GM21381 (cell line): ENCODE data around the gene ANKH.
"Not testable (repeated sequence)": the region's sequence is repeated elsewhere in the genome, so short reads cannot be mapped to it uniquely, and the experiment has no call there.

Source experiments
- ATAC-seq: cut with Tn5 transposase; IDR thresholded peaks from one replicate; pipeline ENCODE4 v1.9.1; 2021; ENCODE audit warnings: mild to moderate bottlenecking, moderate library complexity; ENCODE audit not compliant: unreplicated experiment

ANKH gene

GRCh38 chr5:14871214-14872069, at the start of gene ANKH:
Gene ANKH, minus strand, starts transcription at chr5:14871778. Its CDS starts 331 bp downstream, at chr5:14871447.
- ATAC-seq: peak; percentile 86

DNA sequence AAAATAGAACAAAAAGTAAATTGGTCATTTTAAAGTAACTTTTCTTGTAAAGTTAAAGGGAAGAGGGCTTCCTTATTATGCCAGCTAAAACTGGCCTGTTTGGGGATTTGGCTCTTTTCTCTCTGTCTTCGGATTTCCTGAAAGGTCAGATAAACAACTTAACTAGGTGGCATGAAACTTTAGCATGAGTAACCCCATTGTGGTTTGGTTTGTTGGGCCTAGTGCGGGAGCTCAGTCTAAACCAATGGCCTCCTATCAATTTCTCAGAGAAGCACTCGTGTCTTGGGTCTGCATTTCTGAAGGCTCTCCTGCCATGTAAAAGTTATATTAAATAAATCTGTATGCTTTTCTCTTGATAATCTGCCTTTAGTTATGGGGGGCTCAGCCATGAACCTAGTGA, 48.5 kb upstream of the ANKH start:
- no peak for ATAC-seq

- not testable (repeated sequence) for ATAC-seq
These were observed 47.5 kb upstream of the ANKH start for GRCh38 chr5:14919106-14919505.

GRCh38 chr5:14917719-14918118, 46.1 kb upstream of the ANKH start:
- no peak for ATAC-seq

DNA sequence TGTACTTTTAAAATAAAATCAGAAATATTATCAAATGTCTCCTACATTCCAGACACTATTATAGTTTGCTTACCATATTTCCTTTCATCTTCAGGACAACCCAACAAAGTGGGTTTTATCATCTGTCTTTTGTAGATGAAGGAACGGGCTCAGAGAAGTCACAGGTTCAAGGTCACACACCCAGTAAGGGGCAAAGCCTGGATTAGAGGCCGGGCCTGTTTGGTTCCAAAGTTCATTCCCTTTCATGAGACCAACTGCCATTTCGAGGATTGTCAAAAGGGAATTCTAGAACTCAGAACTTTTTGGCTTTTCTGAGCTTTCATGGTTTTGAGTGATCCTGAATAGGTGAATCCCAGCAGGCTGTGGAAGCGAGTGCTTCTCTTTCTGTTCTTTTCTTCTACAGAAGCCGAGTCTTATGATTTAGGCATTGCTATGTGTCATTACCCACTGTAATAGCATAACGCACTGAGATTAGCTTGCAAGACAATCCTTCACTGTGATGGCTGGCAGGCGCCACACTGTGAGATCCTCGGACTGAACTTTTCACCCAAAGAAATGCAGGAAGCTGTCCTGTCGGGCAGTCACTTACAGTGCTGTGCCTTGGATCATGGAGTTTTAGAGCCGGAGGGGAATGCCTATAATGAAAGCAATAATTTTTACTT, 43.8 kb upstream of the ANKH start:
- ATAC-seq: no peak

- no peak for ATAC-seq
These were observed 43.2 kb upstream of the ANKH start for GRCh38 chr5:14914623-14915260.

DNA sequence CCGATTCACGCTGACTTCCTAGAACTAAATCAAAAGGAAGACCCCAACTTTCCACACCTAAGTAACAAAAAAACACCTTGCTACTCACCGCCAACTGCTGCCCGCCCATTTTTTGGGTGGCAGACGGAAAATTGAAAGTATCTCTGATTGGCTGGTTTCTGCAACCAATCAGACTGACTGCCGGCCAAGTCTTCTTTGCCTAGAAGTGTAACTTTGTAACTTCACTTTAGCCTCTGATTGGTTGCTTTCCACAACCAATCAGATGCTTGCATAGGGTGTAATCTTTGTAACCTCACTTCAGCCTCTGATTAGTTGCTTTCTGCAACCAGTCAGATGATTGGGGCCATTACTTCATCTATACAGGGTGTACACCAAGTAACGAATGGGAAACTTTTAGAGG, 42.6 kb upstream of the ANKH start:
- ATAC-seq: no peak

DNA sequence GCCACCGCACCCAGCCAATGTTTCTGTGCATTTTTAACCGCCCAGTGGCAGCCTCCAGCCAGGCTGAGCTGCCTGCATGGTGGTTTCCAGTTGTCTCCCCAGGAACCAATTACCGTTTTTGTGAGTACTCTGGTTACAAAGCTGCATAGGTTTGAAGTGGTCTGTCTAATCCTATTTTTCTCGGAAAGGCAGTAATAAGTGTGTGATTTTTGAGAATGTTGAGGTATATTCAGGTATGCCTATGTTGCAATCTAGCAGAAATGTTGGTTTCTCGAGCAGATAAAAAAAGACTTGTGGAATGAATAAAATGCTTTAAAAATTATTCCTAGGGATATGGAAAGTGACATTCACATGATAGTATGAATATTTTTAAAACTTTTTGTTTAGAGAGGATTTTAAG, 41.5 kb upstream of the ANKH start:
- no peak for ATAC-seq

DNA sequence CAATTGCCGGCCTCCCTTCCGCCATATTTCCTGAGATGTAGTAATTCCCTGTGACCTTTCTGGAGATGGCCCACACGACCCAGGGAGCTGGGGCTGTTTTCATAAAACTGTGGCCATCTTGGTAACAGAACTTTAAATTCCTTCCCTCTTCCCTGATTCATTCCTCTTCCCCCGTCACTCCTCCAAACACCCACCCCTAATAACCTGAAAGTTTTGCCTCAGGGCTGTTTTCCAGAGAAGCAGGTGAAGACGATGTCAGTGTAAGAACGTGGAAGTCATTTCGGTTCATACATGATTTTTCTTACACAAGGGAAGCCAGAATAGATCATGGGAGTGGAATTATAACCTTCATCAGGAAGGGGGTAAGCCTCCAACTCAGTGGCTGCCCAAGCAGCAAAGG, 40.6 kb upstream of the ANKH start:
- no peak for ATAC-seq

DNA sequence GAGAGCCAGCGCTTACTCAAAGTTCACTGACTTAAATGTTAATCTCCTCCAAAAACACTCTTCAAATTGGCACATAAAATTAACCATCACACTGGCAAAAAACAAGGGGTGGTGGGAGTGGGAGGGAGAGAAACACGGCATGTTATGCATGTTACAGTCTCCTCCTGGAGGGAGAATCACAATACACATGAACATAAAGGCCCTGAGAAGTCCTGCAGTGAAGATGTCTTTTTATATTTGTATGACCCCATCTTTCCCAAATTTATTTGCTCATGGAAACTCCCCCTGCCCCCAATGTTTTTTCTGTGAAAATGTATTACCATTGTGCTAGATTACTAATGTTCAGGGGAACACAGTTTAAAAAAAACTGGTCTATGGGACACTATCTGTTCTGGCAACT, 37.8 kb upstream of the ANKH start:
- ATAC-seq: no peak

DNA sequence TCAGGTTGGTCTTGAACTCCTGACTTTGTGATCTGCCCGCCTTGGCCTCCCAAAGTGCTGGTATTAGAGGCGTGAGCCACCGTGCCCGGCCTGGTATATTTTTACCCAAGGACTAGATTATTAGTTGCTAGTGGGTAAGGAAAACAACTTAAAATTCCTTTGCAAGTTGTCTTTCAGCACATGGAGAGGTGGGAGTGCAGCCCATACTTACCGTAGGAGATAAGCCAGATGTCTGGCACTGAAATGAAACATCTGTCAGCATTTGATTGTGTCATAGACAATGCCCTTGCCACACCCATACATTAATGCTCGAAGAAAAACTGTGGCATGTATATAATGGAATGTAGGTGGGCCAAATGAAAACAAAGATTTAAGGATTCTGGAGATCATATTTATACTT, 36.6 kb upstream of the ANKH start:
- ATAC-seq: no peak

DNA sequence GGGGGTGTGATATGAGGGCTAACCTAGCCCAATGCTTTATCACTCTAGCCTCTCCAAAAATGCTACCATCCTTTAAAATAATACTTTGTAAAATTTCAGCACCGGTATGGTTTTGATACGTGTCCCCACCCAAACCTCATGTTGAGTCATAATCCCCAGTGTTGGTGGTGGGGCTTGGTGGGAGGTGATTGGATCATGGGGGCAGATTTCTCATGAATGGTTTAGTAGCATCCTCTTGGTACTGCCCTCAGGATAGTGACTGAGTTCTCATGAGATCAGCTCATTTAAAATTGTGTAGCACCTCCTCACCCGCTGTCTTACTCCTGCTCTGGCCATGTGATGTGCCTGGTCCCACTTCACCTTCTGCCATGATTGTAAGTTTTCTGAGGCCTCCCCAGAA, 35.0 kb upstream of the ANKH start:
- ATAC-seq: no peak

DNA sequence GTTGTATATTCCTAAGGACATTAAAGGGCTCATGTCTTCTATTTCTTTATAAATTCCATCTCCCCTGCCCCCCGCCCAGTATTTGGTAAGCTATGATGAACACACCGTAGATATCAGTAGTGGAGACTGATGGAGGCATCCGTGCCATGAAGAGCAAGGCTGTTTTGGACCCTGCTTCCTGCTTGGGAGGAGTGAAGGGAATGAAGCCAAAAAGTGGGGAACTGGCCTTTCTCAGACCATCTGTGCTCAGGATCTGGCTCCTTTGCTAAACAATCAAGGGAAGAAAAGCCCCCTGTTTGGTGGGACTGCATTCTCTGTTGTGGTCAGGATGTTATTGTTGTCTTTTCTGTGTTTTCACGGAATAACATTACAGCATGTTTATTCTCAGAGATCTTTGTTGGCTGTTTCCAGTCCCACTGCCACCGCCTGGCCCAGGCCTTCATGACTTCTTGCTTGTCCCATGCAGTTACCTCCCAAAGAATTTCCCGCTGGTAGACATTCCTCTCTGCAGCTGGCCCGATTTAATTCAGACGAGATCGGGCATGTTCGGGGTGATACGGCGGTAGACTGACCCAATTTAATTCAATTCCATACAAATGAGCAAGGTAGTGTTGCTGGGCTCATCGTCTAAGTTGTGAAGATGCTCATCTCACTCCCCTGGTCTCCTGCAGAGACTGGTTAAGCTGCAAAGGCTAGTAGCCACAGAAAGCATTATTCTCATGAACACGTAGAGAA, 31.4 kb upstream of the ANKH start:
- no peak for ATAC-seq

- no peak for ATAC-seq
These were observed 30.0 kb upstream of the ANKH start for GRCh38 chr5:14901462-14902051.

GRCh38 chr5:14900693-14901461, 29.3 kb upstream of the ANKH start:
- no peak for ATAC-seq

GRCh38 chr5:14896131-14896530, 24.6 kb upstream of the ANKH start:
- no peak for ATAC-seq

DNA sequence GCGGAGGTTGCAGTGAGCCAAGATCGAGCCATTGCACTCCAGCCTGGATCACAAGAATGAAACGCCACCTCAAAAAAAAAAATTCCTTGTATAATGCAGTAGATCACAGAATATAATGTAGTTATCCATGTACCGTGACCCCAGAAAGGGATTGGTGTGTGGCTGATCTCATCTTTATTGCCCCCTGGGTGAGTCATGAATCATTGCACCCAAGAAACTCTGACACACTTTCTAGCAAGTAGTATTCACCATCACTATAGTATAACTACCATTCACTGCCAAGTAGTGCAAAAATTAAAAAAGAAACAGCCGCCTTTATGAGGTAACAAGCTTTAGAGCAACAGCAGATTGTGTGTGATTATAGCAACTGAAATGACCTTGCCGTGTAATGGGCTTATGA, 23.7 kb upstream of the ANKH start:
- no peak for ATAC-seq

GRCh38 chr5:14894748-14895147, 23.2 kb upstream of the ANKH start:
- ATAC-seq: no peak

DNA sequence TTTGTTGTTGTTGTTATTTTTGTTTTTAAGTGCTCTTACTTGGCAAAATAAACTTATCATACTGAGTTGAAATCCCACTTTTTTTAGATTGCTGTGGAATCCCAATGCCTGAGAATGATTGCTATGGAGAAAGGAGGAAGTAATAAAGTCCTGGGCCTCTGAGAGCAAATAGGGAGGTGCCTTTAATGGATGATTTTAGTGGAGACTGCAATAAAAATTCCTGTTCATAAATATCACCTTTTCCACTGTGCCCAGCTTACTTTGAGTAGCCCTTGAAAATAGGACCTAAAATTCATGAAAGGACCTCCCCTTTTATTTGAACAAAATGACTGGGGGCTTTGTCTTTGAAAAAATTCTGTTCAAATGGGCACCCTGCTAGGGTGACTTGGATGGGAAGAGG, 21.8 kb upstream of the ANKH start:
- no peak for ATAC-seq

DNA sequence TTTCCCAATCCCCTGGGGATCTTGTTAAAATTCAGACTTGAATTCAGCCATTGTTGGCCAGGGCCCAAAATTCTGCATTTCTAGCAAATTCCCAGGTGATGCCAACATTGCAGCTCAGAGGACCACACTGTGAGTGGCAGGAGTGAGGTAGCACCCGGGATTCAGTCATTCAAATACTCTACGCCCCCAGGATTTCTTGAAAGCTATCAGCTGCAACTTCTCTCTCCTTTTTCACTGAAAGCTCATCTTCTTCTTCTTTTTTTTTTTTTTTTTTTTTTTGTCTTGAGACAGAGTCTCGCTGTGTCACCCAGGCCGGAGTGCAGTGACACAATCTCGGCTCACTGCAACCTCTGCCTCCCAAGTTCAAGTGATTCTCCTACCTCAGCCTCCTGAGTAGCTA, 19.3 kb upstream of the ANKH start:
- no peak for ATAC-seq
